CD4-positive, alpha-beta T cell treated with Interleukin-17A for 4 hours (primary cell): ENCODE data around the gene JAK1.

Experiments used
- DNase-seq: peaks from one replicate; pipeline ENCODE4 v3.0.0-alpha.2; 2020; ENCODE audit warnings: mixed read lengths

JAK1 gene

DNA sequence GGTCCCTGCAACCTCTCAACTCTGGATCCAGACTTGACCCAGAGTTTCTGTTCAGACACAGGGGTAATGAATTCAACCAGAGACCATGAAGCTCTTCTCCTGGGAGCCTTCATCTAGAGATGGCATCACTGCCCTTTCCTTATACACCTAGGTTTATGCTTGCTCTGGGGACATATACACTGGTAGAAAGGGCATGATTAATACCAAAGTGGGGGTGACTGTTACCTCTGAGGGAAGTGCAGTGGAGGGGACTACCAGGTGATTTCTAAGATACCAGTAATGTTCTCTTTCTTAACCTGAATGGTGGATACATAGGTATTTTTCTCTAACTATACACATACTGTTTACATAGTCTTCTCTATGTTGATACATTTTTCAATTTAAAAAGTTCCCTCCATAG, 48.4 kb downstream of the JAK1 start:
- no peak for DNase-seq

DNA sequence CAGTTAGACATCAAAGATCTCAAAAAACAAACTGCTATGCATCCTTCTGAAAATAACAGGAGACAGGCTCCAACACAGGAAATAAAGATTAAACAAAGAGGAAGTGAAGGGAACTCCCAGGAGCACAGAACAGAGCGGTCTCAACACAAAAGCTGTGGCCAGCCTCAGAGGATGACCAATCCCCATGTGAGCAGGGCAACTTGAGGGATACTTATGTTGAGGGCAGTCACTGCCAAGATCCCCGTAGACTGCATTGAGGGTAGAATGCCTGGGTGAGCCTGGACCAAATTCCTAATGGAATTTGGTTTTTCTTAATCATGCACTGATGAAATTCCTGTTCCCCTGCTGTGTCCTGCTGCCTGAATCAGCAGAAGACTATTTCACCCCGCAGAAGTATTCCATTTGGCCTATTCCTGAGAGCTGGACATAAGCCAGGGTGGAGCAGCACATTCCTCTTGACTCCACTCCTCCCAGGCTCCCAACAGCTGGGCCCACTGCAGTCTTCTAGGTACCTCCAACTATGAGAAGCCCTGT, 49.0 kb downstream of the JAK1 start:
- DNase-seq: no peak

DNA sequence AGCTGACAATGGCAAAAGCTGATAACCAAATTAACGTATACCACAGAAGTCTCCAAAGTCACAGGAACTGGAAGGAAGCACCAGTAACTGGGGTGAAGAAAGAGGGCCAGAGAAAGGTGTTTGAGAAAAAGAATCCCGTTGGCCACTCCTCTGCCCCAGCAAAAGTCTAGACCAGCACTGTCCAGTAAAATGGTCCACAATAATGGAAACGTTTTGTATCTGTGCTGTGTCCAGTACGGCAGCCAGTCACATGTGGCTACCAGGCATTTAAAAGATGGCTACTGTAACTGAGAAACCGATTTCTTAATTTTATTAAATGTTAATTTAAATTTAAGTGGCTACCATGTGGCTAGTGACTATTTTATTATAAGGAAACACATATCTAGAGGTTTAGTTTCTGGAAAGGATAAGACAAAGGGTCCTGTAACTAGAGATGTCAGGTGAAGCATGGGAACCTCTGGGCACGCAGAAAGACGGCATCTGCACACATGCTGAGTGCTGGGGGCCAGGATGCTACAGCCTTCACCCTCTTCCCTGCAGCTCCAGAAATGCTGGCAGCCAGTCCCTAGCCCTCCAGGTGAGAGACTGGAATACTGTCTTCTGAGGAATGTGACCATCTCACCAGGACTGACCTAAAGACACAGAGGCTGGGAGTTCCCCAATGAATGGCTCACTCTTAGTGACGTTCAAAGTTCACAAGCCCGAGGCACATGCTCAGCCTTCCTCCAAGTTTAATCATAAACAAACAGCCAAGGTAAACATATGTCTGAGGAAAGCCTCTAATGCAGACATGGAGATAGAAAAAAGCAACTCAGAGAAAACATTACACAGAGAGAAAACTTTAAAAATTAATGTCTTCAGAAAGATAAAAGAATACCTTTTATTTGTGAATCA, 50.7 kb downstream of the JAK1 start:
- no peak for DNase-seq

DNA sequence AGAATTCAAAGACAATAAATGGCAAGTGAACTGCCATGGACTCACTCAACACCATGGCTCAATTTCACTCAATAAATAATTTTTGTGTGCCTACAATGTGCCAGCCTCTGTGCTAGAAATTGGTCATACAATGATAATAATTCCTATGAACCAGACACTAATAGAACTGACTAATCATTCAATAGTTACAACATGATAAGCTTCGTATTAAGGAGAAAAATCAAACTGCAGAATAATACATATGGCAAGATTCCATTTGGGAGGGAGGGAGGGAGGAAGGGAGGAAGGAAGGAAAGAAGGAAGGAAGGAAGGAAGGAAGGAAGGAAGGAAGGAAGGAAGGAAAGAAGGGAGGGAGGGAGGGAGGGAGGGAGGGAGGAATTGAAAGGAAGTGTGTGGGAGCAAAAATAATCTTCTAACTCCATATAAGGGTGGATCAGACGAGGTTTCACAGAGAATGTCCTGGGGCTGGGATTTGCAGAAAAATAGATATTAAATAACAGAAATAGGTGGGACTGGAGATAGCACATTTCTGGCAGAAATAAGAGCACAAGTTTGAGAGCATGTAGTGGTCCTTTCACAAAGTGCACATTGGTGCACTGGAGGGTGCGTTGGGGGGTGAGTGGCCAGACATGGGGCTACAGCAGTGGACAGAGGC, 52.9 kb downstream of the JAK1 start:
- no peak for DNase-seq

DNA sequence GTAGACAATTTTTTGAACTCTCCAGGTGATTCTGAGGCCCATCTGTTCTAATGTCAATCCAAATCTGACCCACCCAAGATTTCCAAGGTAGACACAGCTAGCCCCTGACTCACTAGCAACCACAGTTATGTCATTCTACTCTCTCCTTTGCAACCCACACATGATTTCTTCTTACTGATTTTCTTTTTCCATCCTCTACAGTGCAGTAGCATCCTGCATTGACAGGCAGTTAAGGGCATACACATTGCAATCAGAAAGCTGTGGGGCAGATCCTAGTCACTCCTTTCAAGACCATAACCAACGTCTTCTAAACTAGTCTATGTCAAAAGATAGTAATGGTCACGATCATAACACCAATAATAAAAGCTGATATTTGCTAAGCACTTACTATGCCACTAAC, 54.2 kb downstream of the JAK1 start:
- DNase-seq: no peak

DNA sequence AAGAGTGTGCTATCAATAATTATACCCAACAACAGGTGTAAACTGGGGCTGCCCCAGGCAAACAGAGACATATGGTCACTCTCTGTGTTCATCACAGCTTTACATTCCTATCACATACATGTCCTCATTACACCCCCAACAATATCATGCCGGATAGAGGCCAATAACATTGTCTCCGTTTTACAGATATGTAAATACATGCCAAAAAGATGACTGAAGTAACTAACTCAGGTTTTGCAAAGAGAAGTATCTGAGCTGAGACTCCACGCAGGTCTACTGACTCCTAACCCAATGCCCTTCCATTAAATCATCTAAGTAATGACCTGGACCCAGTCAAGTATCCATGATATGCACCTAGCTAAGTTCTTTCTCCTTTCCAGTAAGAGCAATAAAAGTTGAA, 55.0 kb downstream of the JAK1 start:
- DNase-seq: no peak

DNA sequence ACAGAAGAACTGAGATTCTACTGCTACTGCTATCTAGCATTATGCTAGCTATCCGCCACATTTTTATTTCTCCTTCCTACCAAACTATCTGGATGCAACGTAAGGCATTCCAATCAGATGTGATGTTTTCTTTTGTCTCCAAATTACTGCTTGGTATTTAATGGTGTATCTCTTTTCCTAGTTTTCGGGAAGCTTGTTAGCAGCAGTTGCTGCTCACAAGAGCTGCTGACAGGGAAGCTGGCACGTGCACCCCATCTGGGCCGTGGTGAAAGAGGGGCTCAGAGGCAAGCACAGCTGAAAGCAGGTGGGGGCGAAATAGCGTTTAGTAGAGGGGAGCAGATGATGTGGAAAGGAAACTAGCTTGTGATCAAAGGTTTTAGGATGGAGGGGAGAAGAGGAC, 57.3 kb downstream of the JAK1 start:
- no peak for DNase-seq

DNA sequence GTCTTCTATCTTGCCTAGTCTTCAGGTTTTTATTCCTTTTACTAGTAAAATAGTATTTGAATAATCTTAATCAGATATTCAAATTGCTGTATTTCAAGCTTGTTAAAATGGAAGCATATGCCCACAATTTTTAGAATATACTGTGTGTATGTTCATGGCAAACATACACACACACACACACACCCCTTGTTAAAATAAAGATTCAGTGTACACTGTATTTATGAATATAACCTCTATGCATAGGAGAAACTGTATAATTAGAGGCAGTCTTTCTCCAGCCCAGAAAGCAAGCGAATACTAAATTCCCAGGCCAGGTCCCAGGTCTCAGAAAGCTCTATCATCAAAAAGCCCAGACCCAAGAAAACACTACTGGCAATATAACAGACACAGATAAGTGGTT, 57.8 kb downstream of the JAK1 start:
- no peak for DNase-seq

DNA sequence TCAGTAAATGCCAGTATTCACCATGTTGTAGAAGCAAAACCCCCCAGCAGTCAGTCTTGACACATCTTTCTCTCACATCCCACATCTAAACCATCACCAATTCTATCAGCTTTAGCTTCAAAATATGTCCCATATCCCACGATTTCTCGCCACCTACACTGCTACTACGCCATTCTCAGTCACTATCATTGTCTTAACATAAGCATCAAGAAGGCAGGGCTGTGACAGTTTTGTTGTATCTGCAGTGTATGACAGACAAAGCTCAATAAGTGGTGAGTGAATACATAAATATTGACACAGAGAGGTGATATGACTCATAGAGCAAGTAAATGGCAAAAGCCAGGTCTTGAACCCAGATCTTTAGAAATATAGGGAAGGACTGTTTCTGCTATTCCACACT, 59.9 kb downstream of the JAK1 start:
- no peak for DNase-seq

DNA sequence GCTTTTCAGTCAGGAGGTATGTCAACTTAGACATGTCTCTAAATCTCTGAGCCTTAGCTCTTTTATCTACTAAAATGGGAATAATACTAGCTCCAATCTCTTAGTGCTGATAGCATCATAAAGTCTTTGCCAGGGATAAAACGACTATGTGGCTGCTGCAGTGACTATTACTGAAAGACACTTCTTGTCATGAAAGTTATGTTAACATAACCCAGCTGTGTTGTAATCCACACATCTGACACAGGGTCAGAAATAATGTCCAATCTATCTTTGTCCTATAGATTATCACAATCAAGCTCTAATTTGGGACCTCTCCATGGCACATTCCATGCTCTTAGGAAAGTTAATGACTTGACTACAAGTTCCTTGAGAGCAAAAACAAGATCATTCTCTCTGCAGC, 62.8 kb downstream of the JAK1 start:
- no peak for DNase-seq

DNA sequence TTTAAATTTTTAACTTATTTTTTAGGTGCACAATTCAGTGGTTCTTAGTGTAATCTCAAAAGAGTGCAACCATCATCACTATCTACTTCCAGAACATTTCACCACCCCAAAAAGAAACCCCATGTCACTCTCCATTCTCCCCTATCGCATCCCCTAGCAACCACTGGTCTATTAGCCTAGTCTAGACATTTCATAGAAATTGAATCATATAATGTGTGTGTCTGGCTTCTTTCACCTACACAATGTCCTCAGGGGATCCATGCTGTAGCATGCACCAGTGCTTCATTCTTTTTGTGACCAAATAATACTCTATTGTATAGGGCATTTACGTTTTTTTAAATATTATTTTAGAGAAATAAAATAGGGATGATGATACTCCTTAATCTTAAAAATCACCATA, 64.7 kb downstream of the JAK1 start:
- DNase-seq: no peak

DNA sequence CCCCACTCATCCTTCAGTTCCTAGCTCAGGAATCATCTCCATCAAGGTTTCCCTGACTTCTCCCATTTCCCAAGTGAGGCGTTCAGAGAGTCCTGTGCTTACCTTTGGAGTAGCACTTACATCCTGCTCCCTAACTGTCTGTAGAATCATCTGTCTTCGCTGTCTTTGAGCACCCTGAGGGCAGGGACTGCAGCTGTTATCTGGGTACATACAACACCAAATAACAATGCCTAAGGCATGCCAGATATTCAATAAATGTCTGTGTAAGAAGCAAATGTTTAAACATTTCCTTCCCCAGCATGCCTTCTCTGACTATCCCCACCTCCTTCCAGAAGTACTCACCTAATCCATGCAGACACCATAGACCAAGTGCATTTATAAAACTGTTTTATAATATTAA, 65.4 kb downstream of the JAK1 start:
- DNase-seq: no peak

DNA sequence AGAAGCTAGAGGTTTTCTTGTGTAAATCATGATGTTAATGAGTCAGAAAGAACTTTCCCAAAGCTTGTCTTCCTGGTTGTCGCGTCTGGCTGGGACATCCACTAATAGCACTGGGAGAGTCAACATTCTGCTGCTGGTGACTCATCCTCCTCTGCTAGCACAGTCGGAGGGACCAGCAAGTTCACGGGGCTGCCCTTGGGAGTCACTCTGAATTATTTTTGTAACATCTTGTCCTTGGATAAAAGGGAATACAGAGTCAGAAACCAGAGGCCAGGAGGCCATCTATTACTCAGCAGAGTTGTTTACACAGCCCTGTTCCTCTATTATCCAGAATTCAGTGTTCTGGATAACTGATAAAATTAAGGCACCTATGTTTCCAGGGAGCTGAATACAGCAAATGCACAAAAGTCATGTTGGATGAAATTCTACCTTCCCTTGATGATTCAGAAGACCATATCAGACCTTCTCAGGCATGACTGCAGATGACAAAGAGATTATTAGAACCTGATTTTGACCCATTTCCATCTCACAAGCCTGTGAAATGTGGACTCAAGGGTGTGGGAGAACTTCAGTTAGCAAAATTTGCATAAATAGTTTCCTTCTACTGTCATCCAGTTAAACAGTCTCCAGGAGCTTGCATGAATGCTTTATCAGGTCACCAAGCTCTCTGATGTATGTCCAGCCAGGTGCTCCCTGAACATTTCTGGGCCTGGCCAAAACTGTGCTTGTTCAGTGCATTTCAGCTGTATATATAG, 68.1 kb downstream of the JAK1 start:
- DNase-seq: peak; percentile 61

DNA sequence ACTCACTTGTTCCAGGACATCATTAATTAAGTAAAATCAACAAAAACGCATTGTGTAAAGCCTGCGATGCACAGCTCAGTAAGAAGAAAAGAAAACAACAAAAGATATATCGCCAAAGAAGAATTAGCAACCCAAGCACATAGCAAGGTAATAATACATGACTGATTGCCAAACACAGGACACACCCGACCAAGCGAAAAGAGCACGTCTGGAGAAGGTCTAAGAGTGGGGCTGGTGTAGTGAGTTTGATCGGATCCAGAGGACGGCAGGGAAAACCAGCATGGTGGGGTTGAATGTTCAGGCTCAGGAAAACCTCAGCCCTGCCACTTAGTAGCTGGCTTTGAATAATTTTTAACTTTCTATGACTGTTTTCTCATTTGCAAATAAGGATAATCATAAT, 69.8 kb downstream of the JAK1 start:
- no peak for DNase-seq

DNA sequence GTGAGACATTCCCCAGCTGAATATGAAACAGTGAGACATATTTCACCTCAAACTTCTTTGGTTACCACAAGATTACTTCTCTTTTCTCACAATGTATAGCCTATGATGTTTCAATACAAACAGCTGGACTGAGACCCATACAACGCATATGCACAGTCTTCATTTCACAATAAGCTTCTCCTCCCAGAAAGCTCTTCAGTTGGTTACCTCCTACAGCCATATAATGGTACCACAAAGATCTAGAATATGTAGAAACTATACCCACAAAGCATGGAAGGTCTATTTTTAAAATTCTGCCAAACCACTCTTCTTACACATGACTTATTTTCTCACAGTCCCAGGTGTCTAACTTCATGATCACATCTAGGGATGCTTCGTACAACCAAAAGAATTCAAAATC, 70.8 kb downstream of the JAK1 start:
- no peak for DNase-seq

DNA sequence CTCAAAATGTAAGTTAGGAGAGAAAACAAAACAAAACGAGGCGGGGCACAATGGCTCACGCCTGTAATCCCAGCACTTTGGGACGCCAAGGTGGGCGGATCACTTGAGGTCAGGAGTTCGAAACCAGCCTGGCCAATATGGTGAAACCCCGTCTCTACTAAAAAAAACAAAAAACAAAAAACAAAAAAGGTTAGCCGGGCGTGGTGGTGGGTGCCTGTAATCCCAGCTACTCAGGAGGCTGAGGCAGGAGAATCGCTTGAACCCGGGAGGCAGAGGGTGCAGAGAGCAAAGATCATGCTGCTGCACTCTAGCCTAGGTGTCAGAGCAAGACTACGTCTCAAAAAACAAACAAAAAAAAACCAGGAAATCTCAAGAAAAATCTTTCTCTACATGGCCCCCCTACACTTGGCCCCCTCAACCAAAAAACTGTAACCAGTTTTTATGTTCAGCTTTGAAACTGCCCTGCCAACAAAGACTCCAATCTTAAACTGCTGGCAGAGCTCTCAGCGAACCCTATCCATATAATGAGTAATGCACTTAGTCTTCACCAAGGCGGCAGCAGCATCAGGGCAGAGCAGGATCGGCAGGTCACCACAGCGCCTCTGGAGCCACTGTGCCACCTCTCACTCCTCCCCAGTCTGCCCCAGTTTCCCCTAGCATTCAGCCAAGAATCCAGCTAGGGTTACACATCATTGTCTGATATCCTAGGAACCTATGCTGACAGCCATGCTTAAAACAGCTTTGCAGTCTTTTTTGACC, 71.7 kb downstream of the JAK1 start:
- DNase-seq: peak; percentile 16

DNA sequence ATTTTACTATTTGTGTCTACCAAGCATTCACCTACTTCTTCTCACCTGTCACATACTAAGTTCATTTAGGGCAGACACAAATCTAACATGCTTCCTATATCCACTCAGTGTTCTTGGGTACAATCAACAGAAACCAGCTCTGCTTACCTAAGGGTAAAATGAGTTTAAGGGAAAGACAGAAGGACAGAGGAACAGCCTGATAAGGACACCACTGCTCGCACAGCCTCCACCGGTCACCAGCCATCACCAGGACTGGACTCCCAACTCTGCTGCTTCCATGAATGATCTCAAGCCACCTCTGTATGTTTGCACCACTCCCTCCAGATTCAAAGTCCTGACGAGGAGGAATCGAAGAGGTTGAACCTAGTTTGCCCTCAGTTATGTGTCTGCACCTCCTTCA, 72.4 kb downstream of the JAK1 start:
- no peak for DNase-seq

DNA sequence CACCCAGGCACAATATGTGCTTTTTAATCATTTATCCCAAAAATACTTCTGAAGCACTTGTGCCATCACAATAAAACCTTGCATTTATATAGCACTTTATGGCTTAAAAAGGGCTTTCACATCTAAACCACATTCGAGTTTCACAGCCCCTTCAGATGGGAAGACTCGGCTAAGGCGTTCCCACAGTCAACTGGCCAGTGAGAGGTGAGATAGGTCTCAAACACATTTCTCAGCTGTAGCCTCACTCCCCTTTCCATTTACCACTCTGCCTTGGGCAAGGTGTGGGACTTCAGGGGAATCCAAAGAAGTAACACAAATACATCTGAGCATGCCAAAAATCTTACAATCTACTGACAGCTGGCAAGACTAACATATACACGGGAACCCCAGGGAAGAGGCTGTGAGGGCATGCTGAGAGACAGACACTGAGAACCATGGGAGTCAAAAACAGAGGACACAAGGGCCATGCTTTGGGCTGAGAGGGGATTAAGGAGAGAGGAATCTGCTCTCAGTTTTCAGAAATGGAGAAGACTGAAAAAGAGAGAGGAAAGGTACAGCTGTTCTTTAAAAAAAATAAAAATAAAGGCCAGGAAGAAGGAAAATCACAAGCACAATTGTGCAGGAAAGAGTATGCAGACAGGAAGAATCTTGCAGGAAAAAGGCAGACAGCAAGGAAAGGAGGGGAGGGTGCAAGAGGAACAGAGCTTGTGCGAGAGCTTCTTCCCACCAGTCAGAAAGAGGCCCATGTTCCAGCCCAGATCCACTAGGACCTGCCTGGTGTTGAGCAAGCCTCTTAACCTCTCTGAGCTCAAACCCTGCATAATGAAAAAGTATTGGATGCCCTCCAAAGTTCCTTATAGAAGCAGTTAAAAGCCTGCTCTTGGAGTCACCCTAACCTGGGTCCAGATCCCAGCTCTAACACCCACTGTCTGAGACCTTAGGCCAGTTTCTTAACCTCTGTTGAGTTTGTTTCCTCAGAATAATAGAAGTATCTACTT, 73.5 kb downstream of the JAK1 start:
- no peak for DNase-seq

DNA sequence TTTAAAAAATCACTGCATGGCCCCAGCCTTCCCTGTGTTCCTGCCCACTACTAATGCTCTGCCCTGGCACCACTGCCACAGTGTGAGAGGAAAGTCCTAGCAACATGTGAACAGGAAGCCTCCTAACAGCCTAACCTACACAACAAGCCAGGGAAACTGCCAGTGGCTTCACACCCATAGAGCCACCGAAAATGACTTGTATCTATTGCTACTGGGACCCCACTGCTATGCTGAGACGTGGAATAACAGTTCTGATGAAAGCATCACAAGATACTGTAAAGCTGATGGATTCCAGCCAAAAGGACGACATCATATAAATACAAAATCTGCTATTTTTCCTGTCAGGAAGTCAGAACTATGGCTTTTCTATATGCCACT, 74.9 kb downstream of the JAK1 start:
- DNase-seq: peak; percentile 27

DNA sequence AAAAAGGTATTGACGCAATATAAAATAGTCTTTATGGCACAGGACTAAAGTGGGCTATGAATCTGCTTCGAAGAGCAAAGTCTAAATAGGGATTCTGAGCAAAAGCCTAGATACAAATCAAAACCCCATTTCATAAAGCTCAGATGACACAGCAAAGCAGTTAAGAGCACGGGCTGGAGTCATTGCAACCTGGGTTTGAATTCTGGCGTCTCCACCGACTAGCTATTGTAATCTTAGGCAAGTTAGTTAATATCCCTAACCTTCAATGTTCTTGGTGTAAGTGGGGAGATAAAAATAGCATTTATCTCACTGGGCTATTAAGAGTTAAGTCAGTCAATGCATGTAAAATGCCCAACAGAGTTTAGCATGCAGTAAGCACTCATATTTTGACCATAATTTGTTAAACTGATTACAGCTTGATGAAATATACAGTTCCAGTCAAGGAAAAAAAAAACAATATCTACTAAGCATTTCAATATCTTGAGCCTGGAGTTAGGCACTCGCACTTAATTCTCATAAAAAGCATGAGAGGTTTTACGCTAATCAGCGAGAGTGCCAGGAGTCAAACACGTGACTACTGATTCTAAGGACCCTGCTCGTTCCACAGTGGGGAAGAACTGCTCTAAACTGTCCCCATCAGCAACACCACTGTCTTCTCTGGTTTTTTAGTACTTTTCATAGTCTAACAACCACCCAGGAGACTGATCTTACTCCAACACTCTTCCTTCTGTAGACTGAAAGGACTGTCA, 75.5 kb downstream of the JAK1 start:
- DNase-seq: no peak

DNA sequence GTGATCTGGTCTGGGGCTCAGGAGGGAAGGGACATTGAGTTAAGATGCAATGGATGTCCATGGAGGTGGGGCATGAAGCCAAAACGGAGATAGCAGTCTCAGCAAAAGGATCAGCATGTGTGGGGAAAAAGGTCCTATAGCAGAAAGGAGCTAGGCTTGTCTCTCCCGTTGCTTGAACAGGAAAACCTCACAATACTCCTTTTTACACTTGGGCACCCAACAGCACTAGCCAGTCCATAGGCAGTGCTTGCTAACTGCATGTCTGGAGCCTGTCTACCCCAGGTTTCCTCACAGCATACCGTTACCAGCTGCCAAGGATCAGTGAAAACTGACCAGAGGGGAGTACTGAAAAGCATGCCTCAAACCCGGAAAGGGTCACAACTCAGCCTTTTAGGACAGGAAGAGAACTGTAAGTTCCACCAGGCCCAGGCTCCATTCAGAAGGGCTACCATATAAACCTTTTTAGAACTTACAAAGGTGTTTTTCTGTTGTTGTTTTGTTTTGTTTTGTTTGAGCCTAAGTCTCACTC, 78.6 kb downstream of the JAK1 start:
- DNase-seq: no peak
